ENCODE data around the gene SYTL3.

- TF ChIP-seq ZNF639 (CRISPR knock-in tag; conservative IDR thresholded peaks at IDR 0.05 in 1 of 2, IDR thresholded peaks at IDR 0.05 in 1 of 2) (no peak), ZNF561 (CRISPR knock-in tag; conservative IDR thresholded peaks at IDR 0.05) (no peak), ZSCAN29 (IDR thresholded peaks at IDR 0.05) (no peak), BCLAF1 (IDR thresholded peaks at IDR 0.05; ENCODE audit: borderline replicate concordance in 1 of 2, control insufficient read depth in 1 of 2, low read depth in 2 of 2, low read length in 1 of 2) (no peak), TEAD4 (IDR thresholded peaks at IDR 0.05; ENCODE audit: low read length) (no peak), TEAD4 (CRISPR knock-in tag; IDR thresholded peaks at IDR 0.05; ENCODE audit: borderline replicate concordance) (no peak), ZFP91 (CRISPR knock-in tag; IDR thresholded peaks at IDR 0.05) (no peak), BACH1 (tag; IDR thresholded peaks at IDR 0.05) (no peak), SIX5 (IDR thresholded peaks at IDR 0.05; ENCODE audit: borderline replicate concordance in 1 of 2, insufficient read depth in 1 of 2, low read depth in 1 of 2, low read length in 2 of 2) (no peak), POLR2A (conservative IDR thresholded peaks at IDR 0.05) (peak; percentile 52; the same call in 1 of the 2 replicates)
- TF ChIP-seq, protein P1, sequence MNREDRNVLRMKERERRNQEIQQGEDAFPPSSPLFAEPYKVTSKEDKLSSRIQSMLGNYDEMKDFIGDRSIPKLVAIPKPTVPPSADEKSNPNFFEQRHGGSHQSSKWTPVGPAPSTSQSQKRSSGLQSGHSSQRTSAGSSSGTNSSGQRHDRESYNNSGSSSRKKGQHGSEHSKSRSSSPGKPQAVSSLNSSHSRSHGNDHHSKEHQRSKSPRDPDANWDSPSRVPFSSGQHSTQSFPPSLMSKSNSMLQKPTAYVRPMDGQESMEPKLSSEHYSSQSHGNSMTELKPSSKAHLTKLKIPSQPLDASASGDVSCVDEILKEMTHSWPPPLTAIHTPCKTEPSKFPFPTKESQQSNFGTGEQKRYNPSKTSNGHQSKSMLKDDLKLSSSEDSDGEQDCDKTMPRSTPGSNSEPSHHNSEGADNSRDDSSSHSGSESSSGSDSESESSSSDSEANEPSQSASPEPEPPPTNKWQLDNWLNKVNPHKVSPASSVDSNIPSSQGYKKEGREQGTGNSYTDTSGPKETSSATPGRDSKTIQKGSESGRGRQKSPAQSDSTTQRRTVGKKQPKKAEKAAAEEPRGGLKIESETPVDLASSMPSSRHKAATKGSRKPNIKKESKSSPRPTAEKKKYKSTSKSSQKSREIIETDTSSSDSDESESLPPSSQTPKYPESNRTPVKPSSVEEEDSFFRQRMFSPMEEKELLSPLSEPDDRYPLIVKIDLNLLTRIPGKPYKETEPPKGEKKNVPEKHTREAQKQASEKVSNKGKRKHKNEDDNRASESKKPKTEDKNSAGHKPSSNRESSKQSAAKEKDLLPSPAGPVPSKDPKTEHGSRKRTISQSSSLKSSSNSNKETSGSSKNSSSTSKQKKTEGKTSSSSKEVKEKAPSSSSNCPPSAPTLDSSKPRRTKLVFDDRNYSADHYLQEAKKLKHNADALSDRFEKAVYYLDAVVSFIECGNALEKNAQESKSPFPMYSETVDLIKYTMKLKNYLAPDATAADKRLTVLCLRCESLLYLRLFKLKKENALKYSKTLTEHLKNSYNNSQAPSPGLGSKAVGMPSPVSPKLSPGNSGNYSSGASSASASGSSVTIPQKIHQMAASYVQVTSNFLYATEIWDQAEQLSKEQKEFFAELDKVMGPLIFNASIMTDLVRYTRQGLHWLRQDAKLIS (CRISPR knock-in tag; IDR thresholded peaks at IDR 0.05): no peak
- TF ChIP-seq, protein P2, sequence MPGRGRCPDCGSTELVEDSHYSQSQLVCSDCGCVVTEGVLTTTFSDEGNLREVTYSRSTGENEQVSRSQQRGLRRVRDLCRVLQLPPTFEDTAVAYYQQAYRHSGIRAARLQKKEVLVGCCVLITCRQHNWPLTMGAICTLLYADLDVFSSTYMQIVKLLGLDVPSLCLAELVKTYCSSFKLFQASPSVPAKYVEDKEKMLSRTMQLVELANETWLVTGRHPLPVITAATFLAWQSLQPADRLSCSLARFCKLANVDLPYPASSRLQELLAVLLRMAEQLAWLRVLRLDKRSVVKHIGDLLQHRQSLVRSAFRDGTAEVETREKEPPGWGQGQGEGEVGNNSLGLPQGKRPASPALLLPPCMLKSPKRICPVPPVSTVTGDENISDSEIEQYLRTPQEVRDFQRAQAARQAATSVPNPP (IDR thresholded peaks at IDR 0.05; ENCODE audit: borderline replicate concordance, insufficient read depth, insufficient read length): no peak
- TF ChIP-seq, protein P3, sequence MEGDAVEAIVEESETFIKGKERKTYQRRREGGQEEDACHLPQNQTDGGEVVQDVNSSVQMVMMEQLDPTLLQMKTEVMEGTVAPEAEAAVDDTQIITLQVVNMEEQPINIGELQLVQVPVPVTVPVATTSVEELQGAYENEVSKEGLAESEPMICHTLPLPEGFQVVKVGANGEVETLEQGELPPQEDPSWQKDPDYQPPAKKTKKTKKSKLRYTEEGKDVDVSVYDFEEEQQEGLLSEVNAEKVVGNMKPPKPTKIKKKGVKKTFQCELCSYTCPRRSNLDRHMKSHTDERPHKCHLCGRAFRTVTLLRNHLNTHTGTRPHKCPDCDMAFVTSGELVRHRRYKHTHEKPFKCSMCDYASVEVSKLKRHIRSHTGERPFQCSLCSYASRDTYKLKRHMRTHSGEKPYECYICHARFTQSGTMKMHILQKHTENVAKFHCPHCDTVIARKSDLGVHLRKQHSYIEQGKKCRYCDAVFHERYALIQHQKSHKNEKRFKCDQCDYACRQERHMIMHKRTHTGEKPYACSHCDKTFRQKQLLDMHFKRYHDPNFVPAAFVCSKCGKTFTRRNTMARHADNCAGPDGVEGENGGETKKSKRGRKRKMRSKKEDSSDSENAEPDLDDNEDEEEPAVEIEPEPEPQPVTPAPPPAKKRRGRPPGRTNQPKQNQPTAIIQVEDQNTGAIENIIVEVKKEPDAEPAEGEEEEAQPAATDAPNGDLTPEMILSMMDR (IDR thresholded peaks at IDR 0.05 in 2 of 3, conservative IDR thresholded peaks at IDR 0.05 in 1 of 3; ENCODE audit: insufficient read depth in 2 of 3, low read depth in 1 of 3, low read length in 3 of 3): no peak
These were observed 163.2 kb downstream of the SYTL3 start for GRCh38 chr6:158813032-158813431.

Data from K562 (cell line).